ENCODE measurements around the gene PLXNA2.
A peak's percentile ranks its signal among the peaks of the same experiment; 100 is the strongest.

Gene PLXNA2

DNA sequence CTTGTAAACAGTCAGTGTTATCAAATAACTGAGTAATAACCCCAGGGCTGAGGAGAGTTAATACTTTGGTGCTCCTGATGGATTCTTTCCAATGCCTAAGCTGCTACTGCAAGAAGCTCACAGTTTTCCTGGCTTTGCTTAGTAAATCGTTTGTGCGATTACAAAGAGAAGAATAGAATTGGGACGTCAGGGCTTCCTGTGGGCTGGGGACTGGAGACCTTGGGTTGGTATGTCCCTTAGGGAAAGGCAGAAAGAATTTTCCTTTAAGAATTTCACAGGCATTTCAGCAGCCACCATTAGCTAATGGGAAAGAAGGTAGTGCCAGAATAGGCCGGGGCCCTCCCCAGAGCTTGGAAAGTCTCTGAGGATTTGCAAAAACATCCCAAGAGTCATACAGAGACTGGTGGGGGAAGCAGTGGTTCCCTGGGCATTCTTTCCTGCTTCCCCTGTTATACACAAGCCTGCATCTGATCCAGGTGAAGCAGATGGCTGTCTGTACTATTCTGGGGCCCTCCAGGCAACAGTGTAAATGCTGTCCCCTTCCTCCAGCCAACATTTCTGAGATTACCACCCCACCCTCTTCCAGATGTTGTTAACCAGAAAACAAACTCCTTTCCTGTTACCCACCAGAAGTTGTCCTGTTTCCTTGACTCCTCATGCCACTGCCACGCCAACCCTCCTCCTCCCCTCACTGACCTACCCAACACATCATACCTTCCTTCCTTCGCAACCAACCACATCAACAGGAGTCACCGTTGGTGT, 40.2 kb downstream of the PLXNA2 start:
- no peak for DNase-seq

DNA sequence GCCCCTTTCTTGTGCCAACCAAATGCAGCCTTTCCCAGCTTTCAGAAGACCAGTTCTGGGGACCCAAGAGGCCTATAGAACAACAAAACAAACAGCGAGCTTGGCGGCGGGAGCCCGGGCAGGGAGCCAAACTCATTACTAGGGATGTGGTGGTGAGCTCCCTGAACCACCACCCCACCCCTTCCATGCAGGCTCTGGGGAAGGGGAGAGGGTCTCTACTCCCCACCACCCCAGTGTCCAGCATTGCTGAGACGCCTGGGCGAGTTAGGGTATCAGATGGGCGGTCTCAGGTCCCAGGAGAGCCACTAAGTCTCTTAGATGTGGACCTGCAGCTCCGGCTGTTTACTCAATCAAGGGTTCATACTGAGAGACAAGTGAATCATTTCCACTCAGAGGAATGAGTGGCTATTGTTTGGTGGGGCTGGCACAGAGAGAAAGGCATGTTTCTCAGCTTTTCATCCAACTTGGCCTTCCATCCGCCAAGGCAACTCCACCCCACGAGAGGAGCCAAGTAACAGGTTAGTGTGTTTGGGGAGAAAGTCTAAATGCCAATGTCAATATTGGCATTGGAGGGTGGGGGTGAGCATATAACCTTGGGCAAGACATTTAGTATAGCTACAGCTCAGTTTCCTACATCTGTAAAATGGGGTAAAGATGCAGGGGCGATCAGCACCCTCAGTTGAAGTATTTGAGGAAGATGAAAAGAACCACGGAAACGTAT, 40.9 kb downstream of the PLXNA2 start:
- DNase-seq = peak; percentile 53 to 57

DNA sequence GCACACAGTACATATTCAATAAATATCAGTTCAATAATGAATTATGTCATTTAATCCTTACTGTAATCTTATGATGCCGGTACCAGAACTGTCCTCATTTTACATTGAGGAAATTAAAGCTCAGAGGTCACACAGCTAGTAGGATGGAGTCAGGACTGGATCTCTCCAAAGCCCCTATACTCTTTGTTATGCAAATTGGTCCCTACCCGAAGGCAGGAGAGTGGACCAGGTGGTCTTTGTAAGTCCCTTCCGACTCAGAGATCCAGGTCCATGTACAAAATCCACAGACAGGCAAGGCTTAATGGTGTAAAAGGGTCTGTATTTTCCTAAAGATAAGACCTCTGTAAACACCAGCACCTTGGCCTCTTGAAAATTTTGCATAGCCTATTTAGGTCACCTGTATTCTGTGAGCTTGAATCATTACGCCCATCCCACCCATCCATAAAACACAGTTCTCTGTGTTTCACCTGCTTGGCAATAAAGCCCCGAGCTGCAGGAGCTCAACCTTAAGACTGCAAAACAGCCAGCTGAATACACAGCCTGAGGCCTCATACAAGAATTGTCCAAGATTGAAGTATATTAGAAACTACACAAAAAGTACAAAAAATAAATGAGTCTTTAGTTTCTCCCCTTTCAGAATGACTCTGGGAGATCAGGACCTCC, 41.7 kb downstream of the PLXNA2 start:
- no peak for DNase-seq

DNA sequence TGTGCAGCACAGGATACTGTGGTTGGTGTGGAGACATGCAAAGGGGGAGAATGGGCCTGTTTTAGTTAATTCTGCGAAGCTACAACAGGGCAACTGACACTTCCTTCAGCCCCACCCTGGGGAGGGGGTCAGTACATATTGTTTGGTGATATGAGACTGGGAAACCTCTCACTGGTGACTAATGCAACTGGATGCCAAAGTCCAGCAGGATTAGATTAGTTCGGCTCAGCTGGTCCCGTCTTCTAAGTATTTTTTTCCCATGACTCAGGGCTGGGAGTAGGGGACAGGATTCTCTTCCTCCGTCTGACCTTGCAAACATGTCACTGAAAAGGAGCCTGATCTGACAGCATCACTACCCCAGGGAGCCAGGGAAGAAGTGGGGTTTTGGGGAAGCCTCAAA, 43.0 kb downstream of the PLXNA2 start:
- DNase-seq = no peak

DNA sequence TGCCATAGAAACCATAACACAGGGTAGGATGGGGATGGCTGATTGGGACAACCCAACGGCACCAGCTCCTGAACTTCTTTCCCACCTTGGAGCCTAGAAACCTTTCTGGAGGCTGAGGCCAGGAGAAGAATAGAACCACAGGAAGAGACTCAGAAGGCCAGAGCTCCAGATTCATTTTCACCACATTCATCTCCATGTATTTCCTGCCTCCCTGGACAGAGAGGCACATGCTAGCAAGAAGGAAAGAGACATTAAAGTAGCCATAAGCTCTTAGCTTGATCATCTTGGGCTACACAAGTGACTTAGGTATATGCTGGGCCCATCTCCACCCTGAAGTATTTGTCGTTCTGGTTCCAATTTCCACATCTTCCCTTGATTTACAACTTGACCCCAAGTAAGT, 44.1 kb downstream of the PLXNA2 start:
- DNase-seq = no peak

DNA sequence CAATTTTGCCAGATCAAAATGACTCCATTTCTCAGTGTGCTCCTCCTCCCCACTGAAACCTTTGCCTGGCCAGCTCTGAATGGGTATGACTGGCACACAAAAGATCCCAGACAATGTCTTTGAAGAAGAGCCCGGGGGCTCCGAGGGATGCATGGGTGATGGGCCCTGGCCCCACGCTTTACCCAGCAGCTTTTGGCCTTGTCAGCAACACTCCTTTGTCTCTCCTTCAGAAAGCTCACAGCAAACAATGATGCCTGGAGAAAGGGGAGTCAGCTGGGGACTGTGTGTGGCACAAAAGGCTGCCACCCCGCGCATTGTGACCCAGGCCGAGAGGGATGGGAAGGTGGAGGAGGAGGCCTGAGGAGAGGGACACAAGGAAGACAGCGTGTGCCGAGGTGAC, 45.9 kb downstream of the PLXNA2 start:
- DNase-seq = no peak

DNA sequence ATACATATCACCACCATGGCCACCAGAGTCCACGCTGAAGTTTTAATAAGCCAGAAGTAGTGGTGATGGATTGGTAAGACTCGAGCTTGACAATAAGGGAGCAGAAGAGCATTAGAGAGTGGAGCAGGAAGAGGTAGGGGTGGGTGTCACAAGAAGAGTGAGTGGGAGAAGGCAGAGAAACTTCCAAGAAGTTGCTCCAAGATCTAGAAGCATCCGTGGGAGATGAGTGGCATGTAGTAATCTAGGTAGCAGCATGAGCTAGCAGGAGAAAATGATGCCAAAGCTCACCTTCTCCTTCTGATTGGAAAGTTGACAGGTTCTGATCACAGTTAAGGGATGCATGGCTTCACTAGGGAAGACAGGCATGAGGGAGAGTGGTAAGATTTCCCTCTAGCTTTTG, 49.2 kb downstream of the PLXNA2 start:
- DNase-seq = no peak

DNA sequence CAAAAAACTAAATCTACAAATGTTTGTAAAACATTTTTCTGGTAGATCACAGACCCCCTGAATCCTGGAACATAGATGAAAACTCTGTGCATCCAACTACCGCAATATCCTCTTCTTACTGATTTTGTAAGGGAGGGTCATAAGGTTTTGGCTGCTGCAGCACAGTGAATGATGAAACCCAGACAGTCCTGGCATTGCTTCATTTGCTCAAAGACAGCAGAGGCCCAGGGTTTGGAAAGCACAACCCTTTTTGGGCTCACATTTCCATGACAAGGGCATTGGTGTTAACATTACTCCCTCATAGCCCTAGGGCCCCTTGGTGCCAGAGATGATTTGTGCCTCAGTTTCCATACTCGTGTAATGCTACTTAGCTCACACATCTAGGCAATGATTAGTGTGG, 51.2 kb downstream of the PLXNA2 start:
- DNase-seq = no peak

DNA sequence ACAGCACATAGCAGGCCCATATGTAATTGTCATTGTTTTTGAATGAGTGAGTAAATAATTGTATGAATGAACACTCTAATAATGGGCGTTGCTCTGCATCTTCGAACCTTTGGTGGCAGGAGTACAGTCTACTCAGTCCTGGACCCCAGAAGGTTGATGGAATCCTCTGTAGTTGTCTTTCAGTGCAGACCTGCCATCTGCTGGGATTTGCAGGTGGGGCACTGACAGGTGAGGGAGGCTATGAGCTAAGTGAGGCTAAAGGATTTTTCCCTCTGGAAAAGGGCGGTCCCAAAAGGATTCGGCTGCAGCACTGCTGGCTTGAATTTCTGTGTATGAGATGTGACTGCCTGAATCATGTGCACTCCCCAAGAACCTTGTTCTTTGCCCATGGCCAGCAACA, 53.4 kb downstream of the PLXNA2 start:
- no peak for DNase-seq

DNA sequence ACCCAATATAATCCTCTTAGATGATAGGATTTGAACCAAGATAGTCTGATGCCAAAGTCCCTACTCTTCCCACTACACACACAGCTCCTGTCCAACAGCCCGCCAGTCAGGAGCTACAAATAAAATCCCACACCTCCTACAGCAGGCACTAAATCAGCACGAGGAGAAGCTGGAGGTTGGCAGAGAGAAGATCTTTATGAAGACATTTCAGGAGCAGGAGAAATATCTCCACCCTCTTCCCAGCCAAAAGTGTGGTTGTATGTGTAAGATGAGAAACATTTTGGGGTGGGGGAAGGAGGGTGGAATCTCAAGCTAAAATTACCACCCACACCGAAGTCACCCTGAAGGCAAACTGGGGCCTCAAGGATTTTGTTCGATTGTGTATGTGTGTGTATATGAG, 54.5 kb downstream of the PLXNA2 start:
- no peak for DNase-seq

DNA sequence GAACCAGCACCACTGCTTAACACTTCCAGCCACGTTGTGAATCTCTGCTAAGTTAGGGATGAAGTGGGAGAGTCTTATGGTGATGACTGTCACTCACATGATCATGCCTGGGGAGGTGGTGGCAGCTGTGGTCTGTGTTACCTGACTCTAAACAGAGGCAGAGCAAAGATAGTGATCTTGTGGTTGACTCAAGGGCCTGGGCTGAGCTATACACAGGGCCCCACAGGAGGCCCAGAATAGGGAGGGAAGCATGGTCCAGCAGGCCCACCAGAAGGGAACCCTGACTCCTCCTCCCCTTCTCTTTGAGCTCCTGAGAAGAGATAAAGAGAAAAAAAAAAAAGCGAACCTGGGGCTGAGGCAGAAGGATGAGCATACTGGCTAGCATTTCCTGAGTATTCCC, 55.0 kb downstream of the PLXNA2 start:
- no peak for DNase-seq

DNA sequence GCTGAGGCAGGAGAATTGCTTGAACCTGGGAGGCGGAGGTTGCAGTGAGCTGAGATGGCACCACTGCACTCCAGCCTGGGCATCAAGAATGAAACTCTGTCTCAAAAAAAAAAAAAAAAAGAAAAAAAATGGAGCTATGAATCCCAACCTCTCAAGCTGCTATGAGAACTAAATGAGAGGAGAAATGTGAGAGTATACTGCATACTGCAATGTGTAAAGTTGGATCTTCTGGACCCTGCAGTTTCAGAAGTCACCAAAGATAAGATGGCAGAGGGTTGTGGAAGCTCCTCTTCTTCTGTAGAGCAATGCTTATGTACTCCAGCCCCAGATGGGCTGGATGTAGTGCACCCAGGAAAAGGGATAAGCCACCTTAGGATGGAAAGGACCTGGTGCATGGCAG, 55.6 kb downstream of the PLXNA2 start:
- no peak for DNase-seq

DNA sequence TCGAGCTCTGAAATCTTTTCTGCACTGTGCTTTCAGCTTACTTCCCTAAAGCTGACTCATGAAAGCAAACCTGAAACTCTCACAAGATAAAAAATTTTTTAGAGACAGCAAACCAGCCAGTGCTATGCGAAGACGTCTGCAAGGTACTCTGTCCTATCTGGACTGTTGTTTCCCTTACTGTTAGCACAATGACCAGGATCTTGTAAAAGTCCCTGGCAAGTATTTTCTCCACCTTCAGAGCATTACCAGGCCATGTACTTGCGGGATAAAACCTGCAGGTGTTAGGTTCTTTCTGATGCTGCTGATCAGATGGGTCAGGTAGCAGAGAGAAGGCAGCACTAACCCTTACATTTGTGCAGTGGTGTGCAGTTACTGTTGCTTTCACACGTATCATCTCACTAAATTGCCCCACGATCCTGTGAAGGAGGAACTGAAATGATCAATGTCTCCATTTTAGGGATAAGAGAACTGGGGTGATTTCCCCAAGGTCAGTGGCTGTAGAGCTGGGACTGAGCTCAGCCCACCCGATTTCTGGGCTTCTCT, 56.6 kb downstream of the PLXNA2 start:
- DNase-seq = no peak

DNA sequence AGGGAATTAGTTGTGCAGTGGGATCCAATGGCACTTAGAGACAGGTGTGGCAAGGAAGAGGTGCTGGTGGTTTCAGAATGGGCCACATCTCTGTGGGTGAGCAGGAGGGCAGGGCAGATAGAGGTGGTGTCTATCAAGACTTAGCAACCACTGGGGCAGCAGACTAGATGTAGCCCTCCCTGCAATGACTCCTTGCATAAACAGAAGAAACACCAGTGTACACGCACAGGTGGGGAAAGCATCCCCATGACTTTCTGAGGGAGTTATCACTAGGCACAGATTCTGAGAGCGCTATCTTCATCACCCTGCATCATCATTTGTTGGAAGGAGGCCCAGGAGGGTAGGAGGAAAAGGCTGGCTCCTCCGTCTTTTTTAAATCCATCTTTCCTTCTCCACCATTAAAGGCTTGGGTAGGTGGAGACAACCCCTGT, 58.4 kb downstream of the PLXNA2 start:
- no peak for DNase-seq

DNA sequence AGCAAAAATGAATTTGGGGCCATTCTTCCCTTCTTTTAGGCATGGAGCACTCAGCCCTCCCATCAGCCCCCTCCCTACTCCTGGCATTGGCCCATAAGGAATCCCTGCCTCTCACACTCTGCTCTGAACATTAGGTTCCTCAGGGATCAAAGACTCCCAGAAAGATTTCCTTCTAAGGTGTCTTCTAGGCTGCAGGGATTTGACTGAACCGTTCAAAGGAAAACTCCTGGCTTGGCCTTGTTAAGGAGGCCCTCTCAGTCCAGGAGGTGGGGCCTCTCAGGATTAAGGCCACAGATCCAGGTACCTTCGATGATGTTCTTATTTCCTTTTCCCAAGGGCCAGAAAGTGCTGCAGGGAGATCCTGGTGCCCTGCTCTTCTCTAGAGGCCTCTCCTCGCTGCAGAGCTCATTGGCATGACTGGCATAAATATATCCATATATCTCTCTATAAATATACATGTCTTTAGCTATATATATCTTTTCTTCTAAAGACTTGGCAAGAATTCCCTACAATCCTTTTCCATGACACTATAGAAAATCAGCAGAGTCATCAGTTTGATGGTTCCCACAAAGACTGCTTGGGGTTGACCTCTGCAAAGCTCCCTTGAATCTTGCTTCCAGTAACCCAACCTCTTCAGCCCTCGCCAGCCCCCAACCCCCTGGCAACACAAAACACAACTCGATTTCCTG, 59.1 kb downstream of the PLXNA2 start:
- DNase-seq = no peak

DNA sequence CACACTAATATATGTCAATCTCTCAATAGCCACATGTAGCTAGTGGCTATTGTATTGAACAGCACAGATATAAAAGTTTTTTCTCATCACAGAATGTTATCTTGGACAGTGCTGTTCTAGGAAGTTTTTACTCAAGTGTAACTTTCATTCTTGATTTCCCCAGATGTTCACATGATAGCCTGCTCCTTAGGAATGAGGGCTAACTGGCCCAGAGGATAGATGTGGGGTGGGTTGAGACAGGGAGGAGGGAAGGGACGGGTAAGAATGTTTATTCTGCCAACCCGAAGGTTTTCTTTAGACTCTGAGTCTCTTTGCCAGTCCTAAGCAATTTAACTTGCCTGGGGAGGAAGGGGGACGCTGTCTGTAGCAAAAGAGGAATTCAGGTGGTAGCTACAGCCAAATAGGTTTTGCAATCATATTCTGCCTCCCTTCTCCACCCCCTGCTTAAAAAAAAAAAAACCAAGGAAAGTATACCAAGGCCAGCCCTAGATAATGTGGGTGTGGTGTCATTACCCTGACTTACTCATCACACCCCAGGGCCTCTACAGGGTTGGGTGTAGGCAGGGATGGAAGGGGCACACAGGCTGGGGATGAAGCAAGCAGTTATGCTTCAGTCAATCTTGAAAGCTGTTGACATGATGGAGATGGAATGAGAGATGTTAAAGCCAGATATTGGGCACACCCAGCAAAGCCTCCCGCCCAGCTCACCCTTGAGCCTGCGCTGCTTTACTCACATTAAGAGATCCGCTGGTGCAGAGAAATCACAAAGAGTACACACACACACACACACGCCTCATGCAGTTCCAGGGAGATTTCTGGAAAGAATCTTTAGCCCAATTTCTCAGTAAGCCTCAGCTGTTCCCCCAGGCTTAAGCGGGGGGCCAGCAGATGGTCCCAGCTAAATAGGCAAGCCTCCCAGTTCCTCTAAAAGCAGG, 59.9 kb downstream of the PLXNA2 start:
- no peak for DNase-seq

DNA sequence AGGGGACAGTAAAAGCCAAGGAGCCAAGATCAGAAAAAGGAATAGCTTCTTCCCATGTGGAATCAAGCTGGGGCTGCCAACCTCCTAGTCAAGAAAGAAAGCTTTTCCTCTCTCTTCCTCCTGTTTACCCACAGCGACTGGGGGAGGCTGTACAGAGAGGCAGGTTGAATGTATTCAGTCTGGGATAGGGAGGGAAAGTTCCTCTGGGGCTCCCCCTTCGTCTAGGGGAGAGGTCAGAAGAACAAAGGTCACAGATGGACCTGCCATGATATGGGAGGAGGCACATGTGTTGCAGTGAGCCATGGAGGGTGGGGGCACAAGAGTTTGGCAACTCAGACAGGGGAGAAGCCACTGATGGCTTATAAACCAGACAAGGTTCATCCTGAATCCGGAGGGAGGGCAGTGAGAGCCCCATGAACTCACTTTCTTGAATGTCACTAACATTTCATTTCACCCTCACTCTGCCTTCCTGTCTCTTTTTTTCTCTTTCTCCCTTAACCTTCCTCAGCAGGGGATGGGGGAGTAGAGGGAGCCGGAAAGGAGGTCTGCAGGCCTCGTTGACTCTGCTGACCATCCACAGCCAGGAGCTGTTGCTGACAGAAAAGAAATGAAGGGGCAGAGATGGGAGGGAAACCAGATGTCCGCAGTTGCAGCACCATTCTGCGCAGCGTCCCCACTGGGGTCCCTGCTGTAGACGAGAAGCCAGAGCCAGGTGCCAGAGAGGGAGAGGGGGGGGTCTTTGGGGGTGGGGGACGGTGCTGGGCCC, 61.1 kb downstream of the PLXNA2 start:
- DNase-seq = no peak

DNA sequence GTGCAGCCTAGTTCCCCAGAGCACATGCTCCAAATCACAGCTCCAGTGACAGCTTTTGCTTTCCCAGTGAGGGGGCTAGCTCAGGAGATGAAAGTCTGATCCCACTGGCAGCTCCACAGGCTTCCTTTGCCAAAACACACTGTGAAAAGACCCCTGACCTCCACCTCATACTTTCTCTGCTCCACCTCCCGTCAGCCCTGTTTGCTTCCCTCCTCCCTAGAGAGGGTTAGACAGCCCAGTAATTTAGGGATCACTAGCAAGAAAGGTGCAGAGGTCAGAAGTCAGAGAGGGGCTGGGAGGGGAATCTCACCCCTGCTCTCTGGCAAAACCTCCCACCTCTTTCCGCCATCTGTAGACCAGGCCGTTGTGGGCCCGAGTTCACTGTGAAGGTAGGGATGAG, 62.8 kb downstream of the PLXNA2 start:
- no peak for DNase-seq

DNA sequence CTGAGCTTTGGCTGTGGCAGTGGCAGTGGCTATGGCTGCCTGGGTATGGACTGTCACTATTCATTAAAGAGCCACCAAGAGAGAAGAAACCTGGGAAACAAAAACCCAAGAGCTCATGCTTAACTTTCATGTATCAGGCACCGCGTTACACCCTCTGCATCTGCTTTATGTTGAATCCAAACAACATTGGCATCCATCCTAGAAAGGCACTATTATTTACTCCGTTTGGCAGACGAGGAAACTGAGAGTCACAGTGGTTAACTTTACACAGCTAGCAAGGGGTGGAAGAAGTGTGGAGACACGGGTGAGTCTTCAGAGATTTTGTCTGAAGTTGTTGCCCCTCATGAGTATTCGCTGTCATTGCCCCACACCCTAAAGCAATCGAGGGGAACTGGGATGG, 63.8 kb downstream of the PLXNA2 start:
- no peak for DNase-seq

DNA sequence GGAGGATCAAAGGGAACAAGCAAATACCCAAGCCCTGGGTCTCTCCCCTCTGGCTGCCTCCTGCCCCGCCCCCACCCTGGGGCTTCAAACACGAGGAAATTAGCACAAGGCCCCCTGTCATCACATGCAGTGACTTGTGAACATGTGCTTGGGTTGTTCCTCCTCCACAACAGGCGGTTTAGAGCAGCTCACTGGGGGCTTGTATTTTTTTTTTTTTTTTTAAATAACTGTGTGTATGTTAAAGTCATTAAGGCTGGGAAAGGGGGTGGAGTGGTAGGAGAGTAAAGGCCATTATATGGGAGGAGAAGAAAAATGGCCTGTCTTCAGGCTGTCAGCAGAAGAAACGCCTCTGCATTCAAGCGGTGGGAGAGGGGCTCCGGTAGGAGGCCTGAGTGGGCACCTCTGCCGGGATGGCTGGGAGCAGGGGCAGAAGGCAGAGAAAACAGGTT, 64.2 kb downstream of the PLXNA2 start:
- no peak for DNase-seq

DNA sequence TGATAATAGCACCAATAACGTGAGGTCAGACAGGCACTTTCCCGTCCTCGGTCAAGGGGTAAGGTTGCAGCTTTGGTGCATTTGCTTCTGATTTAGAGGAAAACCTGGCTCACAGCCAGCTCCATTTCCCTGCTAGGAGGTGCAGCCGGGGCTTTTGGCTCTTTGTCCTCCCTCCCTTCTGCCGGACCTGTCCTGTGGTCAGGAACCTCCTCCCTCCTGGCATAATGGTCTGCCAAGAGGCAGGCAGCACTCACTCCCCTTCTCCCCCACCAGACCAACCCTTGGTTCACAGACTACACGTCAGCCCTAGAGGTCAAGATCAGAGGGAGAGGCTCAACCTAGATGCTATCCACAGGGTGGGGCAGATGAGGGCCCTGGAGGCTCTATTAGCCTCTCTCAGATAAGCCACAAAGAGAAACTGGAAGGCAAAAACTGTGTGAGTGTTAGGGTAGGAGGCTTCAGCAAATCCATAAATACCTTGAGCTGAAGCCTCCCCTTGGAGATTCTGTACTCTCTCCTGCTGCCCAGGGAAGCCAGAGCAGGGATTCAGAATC, 64.8 kb downstream of the PLXNA2 start:
- DNase-seq = peak in 1 of 2 experiments; percentile 36

Measured in SHP77 (cell line).